ENCODE results near the gene SNRNP40. TPM values are rescaled to one million over a fixed set of nuclear protein-coding genes. Genes with fewer than 3 reads are reported as not detected.

The SNRNP40 gene
- total RNA-seq: 10 to 100 TPM; 22.9 to 63.5 (median 34.3) TPM

DNA sequence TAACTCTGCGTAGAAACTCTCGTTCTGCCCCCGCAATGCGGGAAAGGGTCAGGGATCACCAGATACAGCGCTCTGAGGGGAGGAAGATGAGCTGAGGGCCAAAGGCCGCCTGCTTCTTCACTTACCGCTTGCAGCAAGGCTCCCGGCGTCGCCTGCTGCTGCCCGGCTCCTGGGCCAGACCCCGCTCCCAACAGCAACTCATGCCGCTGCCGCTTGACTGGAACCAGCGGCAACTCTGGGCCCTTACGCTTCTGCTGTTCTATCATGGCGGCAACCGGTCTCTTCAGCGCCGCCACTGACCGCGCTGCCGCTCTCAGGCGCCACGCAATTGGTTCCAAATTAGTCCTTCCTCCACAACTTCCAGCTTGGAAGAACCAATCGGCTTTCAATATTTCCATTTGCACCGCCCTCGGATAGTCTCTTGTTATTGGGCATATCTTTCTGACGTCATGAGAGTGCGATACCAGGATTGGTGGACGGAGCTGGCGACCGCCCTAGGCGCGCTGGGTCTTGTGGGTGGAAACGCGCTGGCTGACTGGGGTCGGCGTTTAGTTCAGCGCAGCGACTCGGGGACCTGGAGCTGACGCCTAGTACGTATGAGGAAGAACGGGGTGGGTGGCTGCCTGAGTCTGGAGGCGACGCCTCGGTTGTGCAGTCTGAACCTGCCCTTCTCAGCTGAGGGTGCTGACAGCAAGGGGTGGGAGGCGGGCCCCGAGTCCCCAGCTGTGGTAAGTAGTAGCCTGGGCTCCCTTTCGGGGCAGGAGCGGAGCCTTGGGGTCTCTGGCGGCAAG lies at the start of gene SNRNP40, which contains the start of gene ZCCHC17:
SNRNP40 (minus strand) TSS at position 303 of the 791 bp plus-strand sequence; CDS start at position 266, 37 bp downstream.
ZCCHC17 (plus strand) TSS at position 547 of the 791 bp plus-strand sequence. CDS start 13,067 bp downstream, outside the sequence.
- Histone ChIP-seq H3K9me3 (no peaks in the 10 kb centered on the region), H3K27me3 (no peaks in the 10 kb centered on the region), H3K4me3 (peak within 1 kb of the TSS; percentile 77 to 86 (median 80)), H3K27ac (peak within 1 kb of the TSS; percentile 85 to 94 (median 90)), H3K36me3 (peaks cover 0 to 21% (median 0%) of the 10 kb centered on the region in 3 donors), H3K4me1 (peaks cover 0 to 32% (median 6%) of the 10 kb centered on the region in 4 donors)
- peak; percentile 59 to 83 for TF ChIP-seq POLR2A (IDR thresholded peaks at IDR 0.05)
- TF ChIP-seq, protein P1, sequence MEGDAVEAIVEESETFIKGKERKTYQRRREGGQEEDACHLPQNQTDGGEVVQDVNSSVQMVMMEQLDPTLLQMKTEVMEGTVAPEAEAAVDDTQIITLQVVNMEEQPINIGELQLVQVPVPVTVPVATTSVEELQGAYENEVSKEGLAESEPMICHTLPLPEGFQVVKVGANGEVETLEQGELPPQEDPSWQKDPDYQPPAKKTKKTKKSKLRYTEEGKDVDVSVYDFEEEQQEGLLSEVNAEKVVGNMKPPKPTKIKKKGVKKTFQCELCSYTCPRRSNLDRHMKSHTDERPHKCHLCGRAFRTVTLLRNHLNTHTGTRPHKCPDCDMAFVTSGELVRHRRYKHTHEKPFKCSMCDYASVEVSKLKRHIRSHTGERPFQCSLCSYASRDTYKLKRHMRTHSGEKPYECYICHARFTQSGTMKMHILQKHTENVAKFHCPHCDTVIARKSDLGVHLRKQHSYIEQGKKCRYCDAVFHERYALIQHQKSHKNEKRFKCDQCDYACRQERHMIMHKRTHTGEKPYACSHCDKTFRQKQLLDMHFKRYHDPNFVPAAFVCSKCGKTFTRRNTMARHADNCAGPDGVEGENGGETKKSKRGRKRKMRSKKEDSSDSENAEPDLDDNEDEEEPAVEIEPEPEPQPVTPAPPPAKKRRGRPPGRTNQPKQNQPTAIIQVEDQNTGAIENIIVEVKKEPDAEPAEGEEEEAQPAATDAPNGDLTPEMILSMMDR (IDR thresholded peaks at IDR 0.05): peak in 1 of 6 experiments; percentile 11
- peak; percentile 92 to 97 (median 94) for DNase-seq

DNA sequence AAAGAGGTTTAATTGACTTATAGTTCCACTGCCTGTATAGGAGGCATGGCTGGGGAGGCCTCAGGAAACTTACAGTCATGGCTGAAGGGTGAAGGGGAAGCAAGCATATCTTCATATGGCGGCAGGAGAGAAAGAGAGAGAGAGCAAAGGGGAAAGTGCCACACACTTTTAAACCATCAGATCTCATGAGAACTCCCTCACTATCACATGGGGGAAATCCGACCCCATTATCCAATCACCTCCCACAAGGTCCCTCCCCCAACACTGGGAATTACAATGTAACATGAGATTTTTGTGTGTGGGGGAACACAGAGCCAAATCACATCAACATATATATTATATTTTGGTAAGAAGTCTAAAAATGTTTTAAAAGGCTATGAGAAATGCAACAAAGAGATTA lies 49.0 kb upstream of the SNRNP40 start:
- H3K27me3 ChIP-seq: no peaks in the 10 kb centered on the region
- TF ChIP-seq, protein P1 (IDR thresholded peaks at IDR 0.05): no peak
- TF ChIP-seq POLR2A (IDR thresholded peaks at IDR 0.05): no peak
- H3K4me1 ChIP-seq: no peaks in the 10 kb centered on the region
- peaks cover 0 to 17% (median 0%) of the 10 kb centered on the region in 3 donors for H3K36me3 ChIP-seq
- H3K27ac ChIP-seq: no peak overlapping the region
- H3K4me3 ChIP-seq: no peak overlapping the region
- H3K9me3 ChIP-seq: no peaks in the 10 kb centered on the region
- DNase-seq: no peak

DNA sequence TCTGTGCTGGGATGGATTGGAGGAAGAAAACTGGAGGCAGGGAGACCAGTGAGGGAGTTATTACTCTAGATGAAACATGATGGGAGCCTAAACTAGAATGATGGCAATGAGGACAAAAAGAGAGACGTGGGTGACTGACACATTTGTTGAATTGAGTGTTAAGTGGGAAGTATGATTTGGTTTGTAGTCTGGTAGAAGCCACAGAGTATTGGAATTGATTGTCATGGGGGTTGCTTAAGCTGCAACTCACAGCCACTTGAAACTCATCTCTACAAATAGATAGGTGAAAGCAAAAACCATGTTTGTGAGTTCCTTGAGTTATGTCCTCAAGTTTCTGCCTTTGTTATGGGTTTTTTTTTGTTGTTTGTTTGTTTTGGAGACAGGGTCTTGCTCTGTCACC lies 47.9 kb upstream of the SNRNP40 start:
- no peaks in the 10 kb centered on the region for H3K4me1 ChIP-seq
- H3K27me3 ChIP-seq: no peaks in the 10 kb centered on the region
- H3K36me3 ChIP-seq: peaks cover 0 to 18% (median 0%) of the 10 kb centered on the region in 3 donors
- TF ChIP-seq, protein P1 (IDR thresholded peaks at IDR 0.05): no peak
- TF ChIP-seq POLR2A (IDR thresholded peaks at IDR 0.05): no peak
- H3K27ac ChIP-seq: no peak overlapping the region
- H3K9me3 ChIP-seq: no peaks in the 10 kb centered on the region
- no peak for DNase-seq
- no peak overlapping the region for H3K4me3 ChIP-seq

DNA sequence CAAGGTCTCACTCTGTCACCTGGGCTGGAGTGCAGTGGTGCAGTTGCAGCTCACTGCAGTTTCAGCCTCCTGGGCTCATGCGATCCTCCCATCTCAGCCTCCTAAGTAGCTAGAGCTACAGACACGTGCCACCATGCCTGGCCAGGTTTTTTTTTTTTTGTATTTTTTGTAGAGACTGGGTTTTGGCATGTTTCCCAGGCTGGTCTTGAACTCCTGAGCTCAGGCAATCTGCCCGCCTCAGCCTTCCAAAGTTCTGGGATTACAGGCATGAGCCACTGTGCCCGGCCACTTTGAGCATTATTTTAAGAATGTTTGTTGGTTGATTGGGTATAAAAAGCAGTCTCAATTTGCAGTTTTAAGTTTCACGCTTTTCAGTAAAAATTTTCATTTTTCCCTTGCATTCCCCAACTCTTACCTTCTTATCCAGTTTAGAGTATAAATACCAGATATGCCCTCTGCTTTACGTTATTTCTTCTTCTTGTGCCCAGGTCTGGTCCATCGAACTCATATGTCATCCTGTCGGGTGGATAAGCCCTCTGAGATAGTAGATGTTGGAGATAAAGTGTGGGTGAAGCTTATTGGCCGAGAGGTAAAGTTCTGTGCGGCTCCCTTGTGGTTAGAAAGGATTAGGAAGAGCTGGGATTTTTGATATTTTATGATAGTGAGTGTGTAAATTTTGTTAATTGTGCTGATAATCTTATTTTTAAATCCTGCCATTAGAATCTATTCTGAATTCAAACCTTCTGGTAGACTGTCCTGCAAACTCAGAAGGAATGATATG lies 40.3 kb upstream of the SNRNP40 start:
- DNase-seq: no peak

DNA sequence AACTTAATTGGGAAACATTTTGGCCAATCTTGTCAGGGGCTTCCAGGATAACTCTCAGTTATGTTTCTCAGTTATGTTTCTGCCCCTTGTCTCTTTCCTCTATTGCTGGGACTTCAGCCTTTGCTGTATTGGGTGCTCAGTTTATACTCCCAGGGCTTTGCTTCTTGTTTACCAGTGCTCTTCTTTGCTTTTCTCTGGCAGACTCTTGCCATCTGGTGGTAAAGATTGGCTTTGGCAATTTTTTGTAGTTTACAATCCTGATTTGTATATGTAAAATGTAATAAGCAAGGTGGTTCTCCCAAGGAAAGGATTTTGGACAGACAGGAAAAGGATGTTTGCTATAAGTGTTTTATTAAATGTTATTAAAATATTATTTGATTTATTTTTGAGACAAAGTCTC lies 38.4 kb upstream of the SNRNP40 start:
- TF ChIP-seq POLR2A (IDR thresholded peaks at IDR 0.05): no peak
- TF ChIP-seq, protein P1 (IDR thresholded peaks at IDR 0.05): peak in 5 of 6 experiments; percentile 9 to 62 (median 56)
- no peak overlapping the region for H3K4me3 ChIP-seq
- no peak overlapping the region for H3K27ac ChIP-seq
- H3K4me1 ChIP-seq: no peaks in the 10 kb centered on the region
- DNase-seq: no peak
- peaks cover 0 to 14% (median 0%) of the 10 kb centered on the region in 3 donors for H3K36me3 ChIP-seq
- H3K27me3 ChIP-seq: no peaks in the 10 kb centered on the region
- H3K9me3 ChIP-seq: no peaks in the 10 kb centered on the region

More for the DNA sequence above, 40.3 kb upstream of the SNRNP40 start:
- no peaks in the 10 kb centered on the region for H3K27me3 ChIP-seq
- no peak for TF ChIP-seq POLR2A (IDR thresholded peaks at IDR 0.05)
- TF ChIP-seq, protein P1 (IDR thresholded peaks at IDR 0.05): no peak
- H3K9me3 ChIP-seq: no peaks in the 10 kb centered on the region
- H3K27ac ChIP-seq: no peak overlapping the region
- H3K4me3 ChIP-seq: no peak overlapping the region
- H3K4me1 ChIP-seq: no peaks in the 10 kb centered on the region
- H3K36me3 ChIP-seq: peaks cover 0 to 14% (median 0%) of the 10 kb centered on the region in 3 donors
